Activated CD4-positive, alpha-beta T cell treated with anti-CD3 and anti-CD28 coated beads, Interleukin-2, amount 50 U/mL, for 4 hours (primary cell): ENCODE measurements around the gene PASK.

ENCODE experiments used
- DNase-seq, 2 experiments: peaks; one replicate each; pipeline ENCODE4 v3.0.0-alpha.2; 2020

The PASK gene

DNA sequence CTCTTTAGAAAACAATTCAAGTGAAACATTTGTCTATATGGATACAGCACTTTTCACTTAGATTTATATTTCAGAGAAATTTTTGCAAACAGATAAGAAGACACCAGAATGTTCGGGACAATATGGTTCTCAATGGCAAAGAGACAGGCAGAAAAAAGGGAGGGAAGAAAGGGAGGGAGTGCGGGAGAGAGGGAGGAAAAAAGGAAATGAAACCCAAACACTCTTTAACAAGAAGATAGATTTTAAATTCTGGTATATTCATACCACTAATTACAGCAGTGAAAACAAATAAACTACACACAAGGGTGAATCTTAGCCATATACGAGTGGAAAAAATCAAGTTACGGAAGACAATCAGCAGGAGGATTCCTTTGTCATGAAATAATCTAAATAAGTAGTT, 3.0 kb downstream of the PASK start:
- DNase-seq: no peak

DNA sequence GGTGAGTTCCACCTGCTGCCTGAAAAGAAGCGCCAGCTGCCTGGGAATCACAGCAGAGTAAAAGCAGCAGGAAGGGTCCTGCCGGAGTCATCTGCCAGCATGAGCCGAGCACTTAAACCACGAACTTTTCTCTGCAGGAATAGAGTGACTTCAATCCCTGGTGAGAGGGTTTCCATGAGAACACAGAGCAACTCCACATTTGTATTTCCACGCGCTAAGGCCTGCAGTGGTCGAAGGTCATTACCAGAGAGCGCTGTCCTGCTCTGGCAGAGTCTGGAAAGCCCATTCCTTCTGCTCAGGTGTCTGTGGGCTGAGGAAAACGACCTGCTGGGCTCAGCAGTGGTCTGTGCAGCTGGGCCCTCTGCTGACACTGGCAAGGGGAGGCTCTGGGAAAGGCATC, 6.7 kb downstream of the PASK start:
- no peak for DNase-seq

DNA sequence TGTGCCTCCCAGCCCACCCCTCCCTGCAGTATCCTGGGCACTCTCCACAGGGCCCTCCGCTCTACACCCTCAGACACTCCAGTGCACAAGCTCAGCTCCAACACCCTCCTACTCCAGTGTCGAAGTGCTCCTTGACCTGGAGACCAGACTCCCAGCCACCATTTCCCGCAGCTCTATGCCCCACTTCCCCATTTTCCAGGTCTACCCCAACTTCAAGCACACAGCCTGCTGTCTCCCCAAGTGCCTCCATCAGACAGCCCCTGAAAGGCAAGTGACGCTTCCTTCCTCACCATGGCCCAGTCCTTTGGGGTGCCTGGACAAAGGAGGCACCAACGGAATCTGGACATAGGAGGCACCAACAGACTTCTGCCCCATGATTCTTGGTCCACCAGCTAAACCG, 7.2 kb downstream of the PASK start:
- DNase-seq: no peak

DNA sequence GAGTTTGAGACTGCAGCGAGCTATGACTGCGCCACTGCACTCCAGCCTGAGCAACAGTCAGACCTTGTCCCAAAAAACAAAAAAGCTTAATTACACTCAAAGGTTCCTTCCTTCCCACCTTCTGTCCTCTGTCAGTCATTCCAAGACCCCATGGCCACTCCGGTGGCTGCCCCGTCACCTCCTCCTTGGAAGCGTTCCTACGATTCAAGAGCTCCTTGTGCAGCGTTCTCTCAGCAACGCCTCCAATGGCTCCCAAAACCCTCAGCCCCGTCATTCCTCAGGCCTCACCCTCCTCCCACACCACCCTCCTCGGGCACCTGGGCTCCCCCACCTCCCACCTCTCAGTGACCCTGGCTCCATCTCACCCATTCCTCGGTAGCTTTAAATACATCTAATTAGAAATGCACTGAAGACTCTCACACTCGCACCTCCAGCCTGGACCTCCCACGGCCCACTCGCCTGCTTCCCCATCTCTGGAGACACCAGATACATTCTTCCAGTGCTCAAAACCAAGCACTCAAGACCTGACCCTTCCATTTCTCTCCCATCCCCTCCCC, 8.0 kb downstream of the PASK start:
- no peak for DNase-seq

DNA sequence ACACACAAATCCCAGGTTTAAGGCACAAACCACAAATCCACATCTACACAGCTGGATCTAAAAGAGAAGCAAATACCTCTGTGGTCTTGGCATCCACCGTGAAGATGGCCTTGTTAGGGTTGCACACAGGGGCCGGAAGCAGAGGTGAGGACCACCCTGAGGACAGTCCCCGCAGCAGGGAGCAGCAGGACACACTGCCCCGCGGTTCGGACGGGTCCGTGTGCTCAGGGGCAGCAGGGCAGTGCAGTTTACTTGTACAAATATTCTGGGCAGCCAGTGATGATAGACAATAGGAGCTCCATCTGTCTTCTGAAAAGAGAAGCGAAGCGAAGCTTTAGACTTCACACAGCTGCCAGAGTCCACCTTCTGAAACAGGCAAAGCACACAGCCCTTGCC, 8.8 kb downstream of the PASK start:
- DNase-seq: no peak

DNA sequence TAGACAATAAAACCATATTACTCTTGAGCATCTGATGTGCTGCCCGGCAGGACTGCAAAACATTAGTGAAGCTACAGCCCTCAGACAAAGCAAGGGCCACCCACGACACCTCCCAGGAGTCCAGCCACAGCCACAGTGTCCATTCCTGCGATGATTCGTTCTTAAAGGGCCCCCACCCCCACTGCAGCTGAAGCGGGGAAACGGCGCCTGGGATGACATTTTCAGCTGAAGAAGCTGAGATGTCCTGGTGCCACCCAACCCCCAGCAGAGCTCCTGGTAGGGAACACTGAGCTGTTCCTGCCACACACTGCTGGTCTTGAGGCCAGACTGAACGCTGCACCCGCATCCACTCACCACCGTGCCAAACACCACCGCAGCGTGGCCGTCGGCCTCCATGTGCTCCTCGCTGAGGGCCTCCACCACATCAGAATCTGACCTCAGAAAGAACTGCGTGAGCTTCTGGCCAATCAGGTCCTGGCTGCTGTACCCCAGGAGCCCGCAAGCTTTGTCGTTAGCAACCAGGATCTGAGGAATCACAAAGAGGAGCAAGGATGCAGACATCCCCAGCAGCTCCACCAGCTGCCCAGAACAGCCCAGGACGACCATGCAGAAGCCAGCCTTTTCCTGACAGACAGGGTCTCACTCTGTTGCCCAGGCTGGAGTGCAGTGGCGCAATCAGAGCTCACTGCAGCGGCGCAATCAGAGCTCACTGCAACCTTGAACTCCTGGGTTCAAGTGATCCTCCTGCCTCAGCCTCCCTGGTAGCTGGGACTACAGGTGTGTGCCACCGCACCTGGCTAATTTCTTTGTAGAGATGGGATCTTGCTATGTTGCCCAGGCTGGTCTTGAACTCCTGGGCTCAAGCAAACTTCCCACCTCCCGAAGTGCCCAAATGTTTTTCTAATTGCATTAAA, 9.5 kb downstream of the PASK start:
- no peak for DNase-seq

DNA sequence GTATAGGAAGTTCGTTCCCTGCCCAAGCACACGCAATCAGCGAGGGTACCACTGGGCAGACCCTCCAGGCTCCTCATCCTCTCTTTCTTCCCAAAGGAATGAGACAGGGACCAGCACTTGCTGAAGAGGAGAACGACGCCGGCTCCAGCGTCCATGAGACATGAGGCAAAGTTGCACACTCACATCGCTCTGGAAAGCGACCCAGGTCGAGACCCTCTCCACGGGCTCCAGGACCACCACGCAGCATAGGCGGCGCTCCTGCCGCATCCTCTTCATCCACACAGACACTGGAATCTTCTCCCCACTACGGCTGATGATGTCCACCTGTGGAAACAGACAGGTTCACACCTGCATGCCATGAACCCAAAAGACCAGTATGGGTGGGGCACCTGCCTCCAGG, 10.8 kb downstream of the PASK start:
- no peak for DNase-seq

DNA sequence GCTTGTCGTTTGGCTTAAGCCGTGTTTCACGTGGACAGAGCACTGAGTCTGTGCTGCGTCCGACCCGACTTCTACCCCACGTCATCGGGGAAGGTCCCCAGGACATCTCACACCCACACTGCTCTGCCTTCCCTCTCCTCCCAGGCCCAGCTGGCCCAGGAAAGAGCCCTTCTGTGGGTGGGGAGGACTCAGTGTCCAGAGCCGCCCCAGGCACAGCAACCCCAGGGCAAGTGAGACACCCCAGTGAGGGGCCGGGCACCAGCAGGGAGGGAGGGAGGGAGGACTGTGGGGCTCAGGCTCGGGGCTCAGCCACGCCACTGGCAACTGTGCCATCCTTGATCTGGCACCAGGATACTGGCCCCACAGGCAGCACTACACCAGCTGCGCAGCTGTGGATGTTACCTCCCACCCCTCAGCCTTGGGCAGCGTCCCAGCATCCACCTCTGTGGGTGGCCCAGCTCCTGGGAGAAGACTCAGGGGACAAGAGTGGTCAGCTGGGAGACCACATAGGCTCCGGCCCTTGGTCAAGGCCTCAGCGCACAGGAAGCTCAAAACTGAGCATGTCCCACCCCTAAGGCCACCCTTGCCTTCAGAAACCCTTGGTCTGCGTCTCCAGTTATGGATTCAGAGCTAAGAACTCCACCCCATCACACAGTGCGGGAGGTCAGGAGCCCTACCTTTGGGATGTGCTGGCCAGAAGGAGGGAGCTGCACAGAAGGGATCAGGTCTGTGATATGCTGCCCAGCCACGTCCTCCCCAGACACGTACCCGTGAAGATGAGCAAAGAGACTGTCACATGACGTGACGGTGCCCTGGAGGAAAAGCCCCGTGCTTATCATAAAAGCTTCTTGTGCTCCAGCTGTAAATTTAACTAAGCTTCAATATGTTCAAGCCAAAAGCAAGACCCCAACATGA, 11.7 kb downstream of the PASK start:
- no peak for DNase-seq

DNA sequence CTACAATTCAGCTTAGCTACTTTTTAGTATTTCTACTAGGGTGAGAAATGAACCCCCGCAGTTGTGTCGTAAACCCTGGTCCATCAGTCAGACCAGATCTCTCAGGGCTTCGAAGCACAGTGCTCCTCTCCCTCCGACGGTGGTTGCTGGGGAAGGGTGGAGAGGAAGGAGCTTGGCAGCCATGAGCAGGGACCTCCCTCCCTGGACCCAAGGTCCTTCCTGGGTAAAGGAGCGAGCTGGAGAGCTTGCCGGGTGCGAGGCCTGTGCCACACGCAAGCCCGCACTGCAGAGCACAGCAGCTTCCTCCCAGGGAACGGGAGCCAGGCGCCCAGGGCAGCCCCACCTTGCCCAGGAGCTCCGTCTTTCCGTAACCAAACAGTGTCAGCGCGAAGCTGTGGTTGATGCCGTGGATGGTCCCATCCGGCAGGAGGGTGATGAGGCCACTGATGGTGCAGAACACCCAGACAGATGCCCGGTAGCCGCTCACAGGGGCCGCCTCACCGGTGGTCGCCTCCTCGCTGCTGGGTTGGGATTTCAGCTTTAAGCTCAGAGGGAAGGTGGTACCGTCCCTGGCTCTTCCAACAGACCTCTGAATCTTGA, 12.5 kb downstream of the PASK start:
- DNase-seq: no peak

DNA sequence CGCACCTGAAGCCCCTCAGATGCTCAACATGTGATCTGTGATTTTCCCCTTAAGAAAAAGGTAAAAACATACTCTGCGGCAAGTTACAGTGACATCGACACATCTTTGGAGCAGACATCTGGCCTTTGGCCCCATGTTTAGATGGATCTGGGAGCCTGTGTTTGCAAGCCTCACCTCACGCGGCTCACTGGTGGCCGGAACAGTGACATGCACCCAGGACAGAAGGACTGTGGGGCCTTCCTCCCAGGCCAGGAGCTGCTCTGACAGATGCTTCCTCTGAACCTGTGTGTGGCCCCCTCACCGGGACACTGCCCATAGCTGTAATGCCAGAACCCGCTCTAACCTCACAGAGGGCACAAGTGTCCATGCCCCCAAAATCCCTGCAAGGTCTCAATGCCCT, 13.1 kb downstream of the PASK start:
- DNase-seq: no peak

DNA sequence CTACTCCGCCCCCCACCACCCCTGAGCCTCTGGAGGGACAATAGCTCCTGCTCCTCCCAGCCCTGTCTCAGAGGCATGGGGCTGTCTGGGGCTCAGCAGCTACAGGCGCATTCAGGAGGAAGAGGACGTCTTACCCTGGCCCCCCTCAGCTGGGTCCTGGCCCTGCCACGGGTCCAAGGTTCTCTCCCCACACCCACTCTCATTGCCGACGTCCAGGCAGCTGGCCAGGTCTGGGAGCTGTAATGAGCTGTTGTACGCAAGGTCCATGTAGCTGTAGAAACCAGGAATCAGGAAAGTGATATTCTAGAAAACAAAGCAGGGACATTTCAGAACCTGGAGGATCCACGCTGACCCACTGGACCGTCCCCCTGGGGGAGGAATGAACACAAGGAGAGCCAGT, 13.5 kb downstream of the PASK start:
- no peak for DNase-seq

DNA sequence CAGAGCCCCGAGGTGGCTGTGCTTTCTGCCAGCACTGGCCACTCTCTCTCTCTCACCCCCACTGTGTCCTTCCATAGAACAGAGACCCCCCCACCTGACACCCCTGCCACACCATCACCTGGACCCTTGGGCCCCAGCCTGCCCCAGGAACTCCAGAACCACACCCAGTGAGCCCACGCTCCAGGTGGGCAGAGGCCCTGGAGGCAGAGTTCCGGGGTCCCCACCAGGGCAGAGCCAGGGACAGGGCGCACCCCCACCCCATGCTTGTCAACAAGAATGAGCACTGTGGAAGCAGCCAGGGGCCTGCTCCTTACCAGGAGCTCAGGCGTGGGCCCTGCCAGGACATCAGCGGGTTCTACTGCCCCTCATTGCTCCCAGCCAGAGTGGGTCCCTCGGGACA, 14.6 kb downstream of the PASK start:
- DNase-seq: no peak

DNA sequence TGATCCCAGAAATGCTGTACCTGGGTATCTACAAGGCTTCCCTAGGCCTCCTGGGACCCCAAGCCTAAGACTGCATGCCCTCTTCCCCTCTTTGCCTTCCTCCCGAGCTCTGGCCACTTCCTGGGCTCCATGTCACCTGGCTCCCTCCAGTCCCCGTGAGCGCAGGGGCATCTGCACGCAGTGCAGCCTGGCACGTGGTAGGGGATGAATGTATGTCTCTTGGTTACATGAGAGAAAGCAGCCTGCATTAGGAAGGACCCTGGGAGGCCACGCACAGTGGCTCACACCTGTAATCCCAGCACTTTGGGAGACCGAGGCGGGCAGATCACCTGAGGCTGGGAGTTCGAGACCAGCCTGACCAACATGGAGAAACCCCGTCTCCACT, 15.8 kb downstream of the PASK start:
- DNase-seq: no peak

DNA sequence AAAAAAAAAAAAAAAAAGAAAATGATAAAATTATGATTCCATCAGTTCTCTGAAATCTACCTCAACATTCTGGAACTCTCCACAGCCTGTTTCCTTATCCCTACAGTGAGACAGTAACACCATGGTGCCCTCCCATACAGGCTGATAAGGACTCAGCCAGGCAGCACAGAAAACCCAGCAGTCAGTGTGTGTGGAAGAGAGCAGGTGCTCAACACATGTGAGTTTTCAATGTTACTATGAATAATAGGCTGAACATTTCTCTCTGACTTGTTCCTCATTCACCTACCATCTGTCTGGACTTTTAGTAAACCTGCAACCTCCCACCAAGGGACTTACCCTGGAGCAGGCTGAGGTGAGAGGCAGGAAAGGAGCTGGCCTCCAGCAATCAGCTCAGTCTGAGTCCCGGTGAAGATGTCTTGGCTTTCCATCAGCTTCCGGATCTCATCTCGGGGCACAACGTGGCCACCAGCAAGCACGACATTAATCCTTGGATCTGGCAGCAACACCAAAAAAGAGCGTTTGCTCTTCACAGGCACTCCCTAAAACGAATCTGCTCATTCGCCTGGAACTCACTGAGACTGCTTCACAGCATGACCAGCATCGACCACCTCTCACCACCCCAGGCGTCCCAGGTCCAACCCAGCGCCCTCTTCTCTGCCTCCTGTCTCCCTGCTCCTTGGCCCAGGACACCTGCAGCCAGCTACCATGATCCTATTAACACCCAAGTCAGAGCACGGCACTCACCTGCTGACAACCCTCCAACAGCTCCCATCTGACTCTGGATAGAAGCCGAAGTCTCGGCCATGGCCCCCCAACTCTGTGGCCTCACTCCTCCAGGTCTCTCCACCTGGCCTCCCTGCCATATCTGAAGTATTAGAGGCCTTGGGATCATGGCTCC, 16.5 kb downstream of the PASK start:
- DNase-seq: no peak

DNA sequence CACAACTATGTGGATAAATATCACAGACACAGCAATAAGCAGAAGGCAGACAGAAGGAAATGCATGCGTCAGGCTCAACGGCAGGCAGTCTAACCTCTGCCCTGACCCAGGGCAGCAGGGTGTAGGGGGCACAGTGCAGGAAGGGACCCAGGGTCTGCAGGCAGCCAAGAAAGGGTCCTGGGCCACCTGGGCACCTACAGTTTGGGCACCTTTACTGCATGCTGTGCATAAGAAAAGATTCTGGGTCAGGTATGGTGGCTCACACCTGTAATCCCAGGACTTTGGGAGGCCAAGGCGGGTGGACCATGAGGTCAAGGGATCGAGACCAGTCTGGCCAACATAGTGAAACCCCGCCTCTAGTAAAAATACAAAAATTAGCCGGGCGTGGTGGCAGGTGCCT, 17.7 kb downstream of the PASK start:
- no peak for DNase-seq

DNA sequence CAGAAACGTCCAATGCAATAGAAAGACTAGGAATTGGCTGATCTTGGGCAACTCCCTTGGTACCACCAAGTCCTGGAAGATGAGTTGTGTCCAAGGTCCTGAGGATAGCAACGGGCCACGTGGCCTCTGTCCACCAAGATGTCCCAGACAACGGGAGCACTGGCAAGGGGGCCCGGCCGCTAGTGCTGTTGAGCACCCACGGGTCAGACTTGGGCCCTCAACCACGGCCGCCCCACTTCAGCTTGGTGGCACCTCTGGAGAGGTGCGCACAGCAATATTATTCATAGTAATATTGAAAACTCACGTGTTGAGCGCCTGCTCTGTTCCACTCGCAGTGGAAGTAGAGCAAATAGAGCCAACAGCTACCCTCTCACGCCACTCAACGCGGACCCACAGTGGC, 19.0 kb downstream of the PASK start:
- DNase-seq: no peak

DNA sequence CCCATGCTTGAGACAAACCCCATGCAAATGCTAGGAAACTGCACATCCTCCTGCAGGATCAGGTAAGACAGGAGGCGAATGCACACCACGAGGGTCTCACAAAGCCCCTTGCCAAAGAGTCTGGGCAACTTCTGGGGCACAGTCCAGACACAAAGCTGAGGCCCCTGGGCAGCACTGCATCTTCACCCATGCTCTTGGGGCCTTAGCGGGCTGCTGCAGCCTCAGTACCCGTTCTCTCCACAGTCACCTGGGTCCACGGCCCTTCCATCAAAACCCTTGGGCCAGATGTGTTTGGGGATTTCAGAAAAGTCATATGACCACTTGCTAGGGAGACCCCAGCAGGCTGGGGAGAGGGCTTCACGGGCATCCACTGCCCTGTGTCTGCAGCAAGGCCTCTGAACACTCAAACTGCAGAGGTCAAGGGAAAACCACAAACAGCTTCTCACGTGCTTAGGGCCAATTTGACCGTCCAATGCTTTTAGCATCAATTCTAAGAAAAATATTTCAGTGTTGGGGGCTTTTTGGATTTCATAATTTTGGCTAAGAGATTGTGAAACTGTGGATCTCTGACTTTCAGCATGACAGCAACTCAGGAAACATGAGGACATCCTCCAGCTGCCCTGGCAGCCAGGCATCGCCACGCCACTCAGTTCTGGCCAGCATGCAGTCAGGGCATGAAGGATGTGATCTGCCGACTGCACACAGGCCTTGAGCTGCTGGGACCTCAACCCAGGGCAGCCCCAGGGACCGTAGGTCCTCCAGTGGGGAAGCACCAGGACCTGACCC, 20.0 kb downstream of the PASK start:
- DNase-seq: no peak

DNA sequence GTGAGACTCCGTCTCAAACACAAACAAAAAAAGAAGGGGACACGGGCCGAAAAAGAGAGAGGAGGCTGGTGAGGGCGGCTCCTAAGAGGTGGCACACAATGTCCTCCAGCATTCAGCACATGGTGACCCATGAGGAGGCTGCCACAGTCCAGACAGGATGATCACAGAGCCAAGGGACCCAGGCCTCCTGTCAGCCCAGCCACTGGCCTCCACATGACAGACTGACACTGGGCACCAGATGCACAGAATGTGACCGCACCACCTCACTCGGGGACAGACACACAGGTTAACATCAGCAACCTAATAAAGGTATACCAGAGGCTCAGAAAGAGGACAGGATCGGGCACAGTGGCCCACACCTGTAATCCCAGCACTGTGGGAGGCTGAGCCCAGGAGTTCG, 21.0 kb downstream of the PASK start:
- DNase-seq: no peak

DNA sequence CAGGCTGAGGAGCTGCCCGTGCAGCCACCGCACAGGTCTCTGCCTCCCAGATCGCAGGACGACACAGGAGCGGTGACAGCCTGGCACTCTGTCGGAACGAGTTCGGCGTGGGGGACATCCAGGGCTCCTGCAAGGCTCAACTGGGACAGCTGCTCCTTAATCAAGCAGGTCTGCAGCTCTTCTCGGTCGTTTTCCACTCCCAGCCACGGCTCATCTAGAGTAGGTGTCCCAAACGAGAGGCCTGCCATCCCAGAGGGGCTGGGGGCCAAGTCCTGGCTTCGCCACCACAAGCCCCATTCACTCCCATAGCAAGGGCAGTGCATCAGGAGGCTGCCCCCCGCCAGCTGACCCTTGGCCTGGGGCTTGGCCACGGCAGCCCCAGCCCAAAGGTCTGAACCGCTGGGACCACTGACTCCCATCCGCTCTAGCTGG, 22.5 kb downstream of the PASK start:
- DNase-seq: no peak

DNA sequence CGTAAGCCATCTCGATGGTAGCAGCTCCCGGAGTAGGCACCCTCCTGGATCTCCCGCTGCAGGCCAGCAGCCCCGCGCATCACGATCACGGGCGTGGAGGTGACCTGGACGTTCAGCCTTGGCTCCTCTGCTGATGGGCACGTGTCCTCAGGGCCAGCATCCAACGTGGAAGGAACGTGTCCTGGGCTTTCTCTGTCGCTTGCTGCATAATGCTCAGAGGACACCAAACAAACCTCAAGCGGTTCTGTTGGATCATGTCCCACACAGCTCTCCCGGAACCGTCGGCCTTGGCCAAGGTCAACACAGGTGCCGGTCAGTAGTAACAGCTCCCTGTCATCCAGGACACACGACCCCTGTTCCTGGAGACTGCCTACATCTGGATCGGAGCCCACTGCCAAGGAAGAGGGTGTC, 23.1 kb downstream of the PASK start:
- DNase-seq: no peak

DNA sequence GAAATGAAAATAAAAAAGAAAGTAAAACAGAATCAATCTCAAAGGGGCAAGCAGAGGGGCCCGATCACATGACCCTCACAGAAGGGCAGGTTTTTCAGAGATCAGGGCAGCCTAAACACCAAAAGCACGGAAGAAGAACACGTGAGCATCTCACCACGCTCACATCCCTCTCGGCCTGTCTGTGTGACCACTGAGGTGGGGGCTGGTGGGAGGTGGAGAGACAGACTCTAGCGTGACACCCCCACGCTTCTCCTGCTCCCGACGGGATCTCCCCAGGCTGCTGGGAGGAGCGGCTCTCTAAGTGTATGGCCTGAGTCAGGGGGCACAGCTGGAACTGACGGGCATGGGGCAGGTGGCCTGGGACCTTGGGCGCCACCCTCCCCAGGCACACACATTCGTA, 23.6 kb downstream of the PASK start:
- DNase-seq: no peak
